Neural cell (in vitro differentiated cells): ENCODE data around the gene TMEM183A.

ENCODE experiments used
- CTCF ChIP-seq: fragments of 450-650 bp; IDR thresholded peaks from 2 replicates; pipeline ENCODE4 v1.5.1; 2014; ENCODE audit warnings: antibody characterized with exemption, mild to moderate bottlenecking, moderate library complexity; ENCODE audit not compliant: poor library complexity, severe bottlenecking
- EP300 ChIP-seq: fragments of 450-650 bp; conservative IDR thresholded peaks from 2 replicates; pipeline ENCODE4 v1.6.1; 2014; ENCODE audit warnings: antibody characterized with exemption, mild to moderate bottlenecking, moderate library complexity; ENCODE audit not compliant: poor library complexity, severe bottlenecking
- EZH2 ChIP-seq: fragments of 200-600, 300-800 bp; shearing (Covaris generic), sonication (generic); IDR thresholded peaks from 2 replicates; pipeline ENCODE4 v1.6.1; 2014; ENCODE audit warnings: antibody characterized with exemption, low read length, borderline replicate concordance, mild to moderate bottlenecking; ENCODE audit not compliant: insufficient read depth, poor library complexity, severe bottlenecking

GRCh38 chr1:202961220-202961880, 45.8 kb upstream of the TMEM183A start:
- TF ChIP-seq CTCF (no peak), EZH2 (no peak), EP300 (no peak)
